ENCODE data around the gene S100A16.
"Not testable (repeated sequence)": the region's sequence is repeated elsewhere in the genome, so short reads cannot be mapped to it uniquely, and the experiment has no call there.

S100A16 gene

DNA sequence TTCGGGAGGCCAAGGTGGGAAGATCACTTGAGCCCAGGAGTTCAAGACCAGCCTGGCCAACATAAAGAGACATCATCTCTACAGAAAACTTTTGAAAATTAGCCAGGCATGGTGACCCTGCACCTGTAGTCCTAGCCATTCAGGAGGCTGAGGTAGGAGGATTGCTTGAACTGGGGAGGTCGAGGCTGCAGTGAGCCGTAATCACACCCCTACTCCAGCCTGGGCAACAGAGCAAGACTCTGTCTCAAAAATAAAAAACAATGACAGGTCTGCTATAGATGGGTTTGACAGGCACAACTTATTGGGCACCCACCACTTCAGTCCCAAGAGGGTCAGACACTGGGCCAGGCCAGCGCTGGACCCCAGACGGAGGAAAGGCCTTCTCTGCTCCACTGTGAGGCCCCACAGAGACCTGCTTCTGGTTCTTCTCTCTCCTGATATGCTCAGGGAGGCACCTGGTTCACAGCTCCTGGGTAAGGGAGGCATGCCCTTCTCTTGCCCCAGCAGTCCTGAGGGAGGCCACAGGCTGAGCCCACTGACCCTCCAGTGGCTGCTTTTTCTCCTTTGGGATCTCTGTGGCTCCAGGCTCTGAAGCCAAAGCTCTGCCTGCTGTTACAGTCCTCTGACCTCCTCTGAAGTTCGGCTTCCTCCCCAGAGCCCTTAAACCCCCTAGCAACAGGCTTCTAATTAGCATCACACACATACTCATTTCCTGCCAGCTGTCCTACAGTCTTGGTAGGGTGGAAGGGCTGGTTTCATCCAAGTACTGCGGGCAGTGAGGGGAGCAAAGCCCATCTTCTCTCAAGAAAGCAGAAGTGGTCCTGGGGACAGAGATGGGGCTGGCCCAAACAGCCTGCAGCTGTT lies 14.4 kb downstream of the S100A16 start:
- peak; percentile 49 for TF ChIP-seq POLR2AphosphoS5 (IDR thresholded peaks at IDR 0.05; ENCODE audit: low read depth, low read length)
- no peak for TF ChIP-seq TAF1 (IDR thresholded peaks at IDR 0.05; ENCODE audit: borderline replicate concordance, low read depth, low read length)
- peak; percentile 68; the same call in 1 of the 2 replicates for TF ChIP-seq POLR2A (IDR thresholded peaks at IDR 0.05; ENCODE audit: low read depth, low read length)
- DNase-seq (ENCODE audit: insufficient read length), result peak; percentile 79
- peak; percentile 93 for FAIRE-seq

- DNase-seq (ENCODE audit: insufficient read length) (no peak), FAIRE-seq (no peak)
- TF ChIP-seq POLR2A (IDR thresholded peaks at IDR 0.05; ENCODE audit: low read depth, low read length) (no peak), TAF1 (IDR thresholded peaks at IDR 0.05; ENCODE audit: borderline replicate concordance, low read depth, low read length) (no peak), POLR2AphosphoS5 (IDR thresholded peaks at IDR 0.05; ENCODE audit: low read depth, low read length) (no peak)
Observed at GRCh38 chr1:153597206-153597605, 15.7 kb downstream of the S100A16 start.

- DNase-seq (ENCODE audit: insufficient read length) (no peak), FAIRE-seq (no peak)
- TF ChIP-seq POLR2A (IDR thresholded peaks at IDR 0.05; ENCODE audit: low read depth, low read length) (no peak), POLR2AphosphoS5 (IDR thresholded peaks at IDR 0.05; ENCODE audit: low read depth, low read length) (no peak), TAF1 (IDR thresholded peaks at IDR 0.05; ENCODE audit: borderline replicate concordance, low read depth, low read length) (no peak)
Observed at GRCh38 chr1:153592748-153593147, 20.2 kb downstream of the S100A16 start.

DNA sequence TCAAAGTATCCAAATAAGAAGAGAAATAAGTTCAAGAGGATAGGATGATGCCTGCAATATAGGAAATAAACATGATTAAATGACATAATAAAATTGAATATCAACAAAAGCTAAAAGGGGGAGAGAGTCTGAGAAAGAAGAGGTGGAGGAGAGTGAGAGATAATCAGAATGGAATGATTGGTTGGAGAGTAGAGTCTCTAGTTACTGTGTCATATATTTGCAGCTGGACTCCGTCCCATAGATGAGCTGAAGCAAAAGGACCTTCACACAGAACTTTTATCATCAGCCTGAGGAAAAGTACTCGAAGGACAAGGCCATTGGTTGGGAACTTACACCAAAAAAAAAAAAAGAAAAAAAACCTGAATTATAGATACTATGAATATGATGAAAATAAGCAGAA lies 24.5 kb downstream of the S100A16 start:
- no peak for TF ChIP-seq TAF1 (IDR thresholded peaks at IDR 0.05; ENCODE audit: borderline replicate concordance, low read depth, low read length)
- TF ChIP-seq POLR2AphosphoS5 (IDR thresholded peaks at IDR 0.05; ENCODE audit: low read depth, low read length), result no peak
- no peak for TF ChIP-seq POLR2A (IDR thresholded peaks at IDR 0.05; ENCODE audit: low read depth, low read length)
- FAIRE-seq, result no peak

DNA sequence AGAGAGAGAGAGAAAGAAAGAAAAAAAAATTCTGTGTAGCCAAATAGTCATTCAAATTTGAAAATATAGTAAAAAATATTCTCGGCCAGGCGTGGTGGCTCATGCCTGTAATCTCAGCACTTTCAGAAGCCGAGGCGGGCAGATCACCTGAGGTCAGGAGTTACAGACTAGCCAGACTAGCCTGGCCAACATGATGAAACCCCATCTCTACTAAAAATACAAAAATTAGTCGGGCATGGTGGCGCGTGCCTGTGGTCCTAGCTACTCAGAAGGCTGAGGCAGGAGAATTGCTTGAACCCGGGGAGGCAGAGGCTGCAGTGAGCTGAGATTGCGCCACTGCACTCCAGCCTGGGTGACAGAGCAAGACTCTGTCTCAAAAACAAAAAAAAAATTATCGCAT lies 24.9 kb downstream of the S100A16 start:
- DNase-seq (ENCODE audit: insufficient read length); FAIRE-seq: not testable (repeated sequence)

More for the DNA sequence above, 24.5 kb downstream of the S100A16 start:
- DNase-seq (ENCODE audit: insufficient read length), result no peak

- DNase-seq (ENCODE audit: insufficient read length) (no peak), FAIRE-seq (no peak)
- TF ChIP-seq POLR2AphosphoS5 (IDR thresholded peaks at IDR 0.05; ENCODE audit: low read depth, low read length), result no peak
- no peak for TF ChIP-seq TAF1 (IDR thresholded peaks at IDR 0.05; ENCODE audit: borderline replicate concordance, low read depth, low read length)
- TF ChIP-seq POLR2A (IDR thresholded peaks at IDR 0.05; ENCODE audit: low read depth, low read length), result no peak
Observed at GRCh38 chr1:153587314-153587713, 25.6 kb downstream of the S100A16 start.

DNA sequence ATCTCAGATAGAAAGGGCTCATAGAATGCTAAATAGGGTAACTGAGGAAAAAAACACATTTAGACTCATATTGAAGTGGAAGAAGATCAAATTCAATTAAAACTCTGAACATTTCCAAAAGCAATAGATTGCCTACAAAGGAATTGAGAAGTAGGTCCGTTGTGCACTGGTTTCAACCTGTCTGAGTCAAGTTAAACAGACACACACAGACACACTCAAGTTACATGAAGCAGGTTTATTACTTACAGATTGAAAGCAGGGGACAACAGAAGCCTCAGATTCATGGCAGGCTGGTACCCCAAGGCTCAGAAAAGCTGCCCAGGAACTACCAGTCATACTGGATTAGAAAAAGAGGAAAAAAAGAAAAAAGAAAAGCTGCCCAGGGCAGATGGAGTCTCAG lies 26.6 kb downstream of the S100A16 start:
- FAIRE-seq (peak; percentile 14), DNase-seq (ENCODE audit: insufficient read length) (no peak)
- TF ChIP-seq POLR2A (IDR thresholded peaks at IDR 0.05; ENCODE audit: low read depth, low read length) (no peak), POLR2AphosphoS5 (IDR thresholded peaks at IDR 0.05; ENCODE audit: low read depth, low read length) (no peak), TAF1 (IDR thresholded peaks at IDR 0.05; ENCODE audit: borderline replicate concordance, low read depth, low read length) (no peak)

GRCh38 chr1:153585006-153585405 lies 27.9 kb downstream of the S100A16 start:
- TF ChIP-seq TAF1 (IDR thresholded peaks at IDR 0.05; ENCODE audit: borderline replicate concordance, low read depth, low read length) (no peak), POLR2A (IDR thresholded peaks at IDR 0.05; ENCODE audit: low read depth, low read length) (no peak), POLR2AphosphoS5 (IDR thresholded peaks at IDR 0.05; ENCODE audit: low read depth, low read length) (no peak)
- DNase-seq (ENCODE audit: insufficient read length) (no peak), FAIRE-seq (no peak)

DNA sequence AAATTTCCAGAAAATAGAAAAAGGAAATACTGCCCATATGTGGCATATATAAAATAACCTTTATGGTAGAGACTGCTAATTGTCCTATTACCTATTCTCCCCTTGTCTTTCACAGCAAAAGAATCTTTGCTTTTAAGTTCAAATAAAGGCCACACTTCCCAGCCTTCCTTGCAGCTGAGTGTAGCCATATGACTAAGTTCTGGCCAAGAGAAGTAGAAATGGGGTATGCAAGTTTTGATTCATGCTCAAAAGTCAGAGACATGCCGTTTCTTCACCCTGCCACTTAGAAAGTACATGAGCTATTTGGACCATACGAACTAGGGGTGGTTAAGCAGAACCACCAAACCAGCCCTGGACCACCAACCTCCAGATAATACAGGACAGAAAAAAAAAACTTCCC lies 29.0 kb downstream of the S100A16 start:
- DNase-seq (ENCODE audit: insufficient read length) (no peak), FAIRE-seq (no peak)
- TF ChIP-seq POLR2A (IDR thresholded peaks at IDR 0.05; ENCODE audit: low read depth, low read length) (no peak), TAF1 (IDR thresholded peaks at IDR 0.05; ENCODE audit: borderline replicate concordance, low read depth, low read length) (no peak), POLR2AphosphoS5 (IDR thresholded peaks at IDR 0.05; ENCODE audit: low read depth, low read length) (no peak)

GRCh38 chr1:153583514-153583913 lies 29.4 kb downstream of the S100A16 start:
- FAIRE-seq, result not testable (repeated sequence)

GRCh38 chr1:153582836-153583235 lies 30.1 kb downstream of the S100A16 start:
- FAIRE-seq; DNase-seq (ENCODE audit: insufficient read length): not testable (repeated sequence)

More at GRCh38 chr1:153583514-153583913, 29.4 kb downstream of the S100A16 start:
- DNase-seq (ENCODE audit: insufficient read length), result not testable (repeated sequence)

DNA sequence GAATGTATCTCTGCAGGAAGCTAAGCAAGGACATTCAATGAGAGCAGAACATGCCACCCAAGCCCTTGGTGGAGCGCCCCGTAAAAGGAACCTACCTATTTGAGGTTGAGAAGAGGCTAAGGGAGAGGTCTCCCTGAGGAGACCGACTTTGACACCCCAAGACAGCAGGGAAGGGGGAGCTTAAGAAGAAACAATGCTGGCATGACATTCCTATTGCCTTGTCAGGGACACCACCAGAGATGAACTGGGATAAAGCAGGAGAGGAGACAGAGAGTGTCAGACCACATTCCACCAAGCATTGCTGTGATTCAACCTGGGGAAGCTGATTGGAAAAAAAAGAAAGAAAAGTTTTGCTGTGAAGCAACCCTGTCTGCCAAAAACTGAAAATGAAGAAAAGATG lies 34.0 kb downstream of the S100A16 start:
- DNase-seq (ENCODE audit: insufficient read length), result no peak
- FAIRE-seq, result no peak
- TF ChIP-seq TAF1 (IDR thresholded peaks at IDR 0.05; ENCODE audit: borderline replicate concordance, low read depth, low read length), result no peak
- no peak for TF ChIP-seq POLR2AphosphoS5 (IDR thresholded peaks at IDR 0.05; ENCODE audit: low read depth, low read length)
- TF ChIP-seq POLR2A (IDR thresholded peaks at IDR 0.05; ENCODE audit: low read depth, low read length), result no peak

DNA sequence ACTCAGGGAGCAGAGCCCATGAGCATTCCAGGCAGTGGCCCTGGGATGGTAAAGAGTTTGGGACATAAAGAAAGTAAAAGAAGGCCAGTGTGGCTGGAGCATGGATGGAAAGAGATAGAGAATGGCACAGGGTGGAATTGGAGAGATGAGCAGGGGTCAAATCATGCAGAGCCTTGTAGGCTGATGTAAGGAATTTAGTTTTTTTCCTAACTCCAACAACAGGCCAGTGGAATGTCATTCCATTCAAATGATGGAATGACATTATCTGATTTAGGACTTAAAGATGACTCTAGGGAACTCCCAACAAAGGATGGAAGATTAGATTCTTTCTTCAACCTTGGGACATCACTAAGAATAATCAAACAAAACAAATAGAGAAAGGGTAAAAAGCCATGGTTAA lies 34.4 kb downstream of the S100A16 start:
- FAIRE-seq (no peak), DNase-seq (ENCODE audit: insufficient read length) (no peak)
- no peak for TF ChIP-seq POLR2A (IDR thresholded peaks at IDR 0.05; ENCODE audit: low read depth, low read length)
- no peak for TF ChIP-seq TAF1 (IDR thresholded peaks at IDR 0.05; ENCODE audit: borderline replicate concordance, low read depth, low read length)

All from GM12892 (cell line).